GM12892 (cell line): ENCODE data around the gene GUCY2C.

Experiments used
- POLR2A ChIP-seq: IDR thresholded peaks from 2 replicates; pipeline ENCODE4 v1.6.1; 2011; ENCODE audit warnings: low read depth, low read length, control low read depth
- POLR2AphosphoS5 ChIP-seq: IDR thresholded peaks from 2 replicates; pipeline ENCODE4 v1.6.1; 2011; ENCODE audit warnings: low read depth, low read length, control low read depth
- TAF1 ChIP-seq: IDR thresholded peaks from 2 replicates; pipeline ENCODE4 v1.6.1; 2011; ENCODE audit warnings: low read depth, mild to moderate bottlenecking, control low read depth, low read length, borderline replicate concordance

DNA sequence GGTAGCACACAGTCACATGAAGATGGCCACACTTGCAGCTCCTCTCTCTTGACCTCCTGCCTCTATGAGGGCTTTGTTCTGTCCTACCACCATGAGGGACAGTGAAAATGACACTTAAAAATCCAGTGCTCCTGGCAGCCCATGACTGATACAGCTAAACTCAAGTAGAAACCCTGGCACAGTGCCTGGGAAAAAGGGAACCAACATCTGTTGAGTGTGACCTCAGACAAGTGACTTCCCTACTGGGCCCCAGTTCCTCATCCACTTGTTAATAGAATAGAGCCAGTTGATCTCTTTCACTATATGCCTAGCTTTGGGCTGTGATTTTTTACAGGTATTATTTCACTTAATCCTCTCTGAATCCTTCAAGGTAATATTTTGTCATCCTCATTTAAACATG lies 4.8 kb downstream of the GUCY2C start:
- TF ChIP-seq POLR2AphosphoS5 (no peak), TAF1 (no peak), POLR2A (no peak)
